Body of pancreas (tissue), 4 donors: ENCODE data around the gene CENPS. TPM values are rescaled to one million over a fixed set of nuclear protein-coding genes. Genes with fewer than 3 reads are reported as not detected.
"Not testable (repeated sequence)": the region's sequence is repeated elsewhere in the genome, so short reads cannot be mapped to it uniquely, and the experiment has no call there.

Source experiments
- ATAC-seq: fragments of 150-250 bp; one replicate; pipeline ENCODE4 v1.9.1; 2016
- DNase-seq, 4 donors: peaks; one replicate each; pipeline ENCODE4 v3.0.0-alpha.2; 2019
- H3K27ac ChIP-seq, 4 donors: fragments of 200-600 bp; sonication (generic); 1 replicate in 3 of 4; 2 replicates in 1 of 4; pipeline versions ENCODE4 v1.5.1 to v1.6.1; 2016 to 2019; ENCODE audit warnings: mild to moderate bottlenecking in 1 of 4, mixed read lengths in 1 of 4, moderate library complexity in 1 of 4
- H3K27me3 ChIP-seq, 2 donors: fragments of 200-600 bp; sonication (generic); one replicate each; pipeline ENCODE4 v1.6.0; 2016; ENCODE audit warnings: mild to moderate bottlenecking in 1 of 2
- H3K36me3 ChIP-seq, 2 donors: fragments of 200-600 bp; sonication (generic); replicated peaks in 1 of 2; 2 replicates each; pipeline ENCODE4 v1.5.1; 2016; ENCODE audit warnings: low read depth in 2 of 2; ENCODE audit not compliant: insufficient read depth in 1 of 2
- H3K4me1 ChIP-seq: fragments of 200-600 bp; sonication (generic); one replicate; pipeline ENCODE4 v1.6.0; 2016
- H3K4me3 ChIP-seq, 2 donors: fragments of 200-600 bp; sonication (generic); 1 replicate in 1 of 2; 2 replicates in 1 of 2; pipeline ENCODE4 v1.5.1; 2016 to 2019
- H3K9me3 ChIP-seq, 3 donors: fragments of 200-600 bp; sonication (generic); 1 replicate in 2 of 3; 2 replicates in 1 of 3; pipeline ENCODE4 v1.5.1; 2016
- CTCF ChIP-seq, 7 experiments: fragments of 450-650 bp in 4 of 7; fragments of 200-600 bp in 3 of 7; sonication (generic) in 3 of 7; IDR thresholded peaks; one replicate each; pipeline ENCODE4 v1.5.1; 2016 to 2019; ENCODE audit warnings: antibody characterized with exemption in 7 of 7
- POLR2A ChIP-seq, 3 donors: fragments of 450-650 bp; IDR thresholded peaks; one replicate each; pipeline ENCODE4 v1.6.1; 2016; ENCODE audit warnings: antibody characterized with exemption in 3 of 3, mild to moderate bottlenecking in 2 of 3
- WGBS, 2 donors: methylation state at CpG; one replicate each; pipeline ENCODE4 v1.1.5; 2017; 5-methylcytosine and 5-hydroxymethylcytosine counted together
- intact Hi-C: fragments of 100-400 bp; cut with DNase I; formaldehyde crosslinking; loops from one replicate; pipeline ENCODE4 v1.15.1; 2023
- total RNA-seq, 2 donors: library from RNA; depleted of rRNA; stranded (reverse); fragments of >200 nt; gene quantifications; one replicate each; pipeline ENCODE4 v1.1.0, GENCODE V29; 2016

The CENPS gene
- total RNA-seq, 2 donors from 2014 or later, result 8.2 to 11.4 TPM

DNA sequence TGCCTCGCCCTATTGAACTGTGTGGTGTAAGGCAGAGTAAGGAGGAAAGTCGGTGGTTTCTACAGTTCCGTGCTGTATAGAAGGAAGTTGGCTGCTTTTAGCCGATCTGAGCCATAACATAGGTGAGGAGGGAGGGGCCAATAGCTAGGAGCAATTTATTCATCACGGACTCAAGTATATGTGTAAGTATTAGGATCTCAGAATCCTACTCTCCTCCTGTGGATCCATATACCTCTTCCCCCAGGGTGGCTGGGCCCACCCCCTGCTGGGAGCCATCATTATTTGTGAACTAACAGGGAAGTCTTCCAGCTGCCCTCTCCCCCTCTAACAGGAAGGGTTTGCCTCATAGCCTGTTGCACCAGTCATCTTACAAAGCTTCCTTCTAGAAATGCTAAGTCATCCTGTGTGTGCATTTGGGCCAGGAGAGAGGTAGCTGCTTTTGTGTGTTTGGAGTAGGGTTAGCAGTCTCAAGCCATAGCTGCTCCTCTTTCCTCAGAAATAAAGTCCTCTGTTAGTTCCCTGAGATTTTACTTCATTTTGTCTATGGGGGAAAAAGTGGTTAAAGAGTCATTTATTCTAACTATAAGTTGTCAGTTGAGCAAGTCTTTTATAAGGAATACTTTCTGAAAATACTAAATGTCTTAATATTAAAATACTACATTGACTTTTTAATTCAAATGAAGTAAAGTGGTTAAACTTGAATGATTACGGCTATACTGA lies 14.9 kb upstream of the CENPS start:
- no peak for ATAC-seq
- peak overlapping the region in 1 of 4 donors; percentile 59 for H3K27ac ChIP-seq
- H3K27me3 ChIP-seq, result no peaks in the 10 kb centered on the region
- WGBS, 2 donors, result 82 to 85% methylated on average over 6 of the region's 6 CpGs
- intact Hi-C loops, result no loop called here
- TF ChIP-seq POLR2A (IDR thresholded peaks at IDR 0.05) (no peak), CTCF (IDR thresholded peaks at IDR 0.05) (no peak)
- no peaks in the 10 kb centered on the region for H3K4me1 ChIP-seq
- no peak overlapping the region for H3K4me3 ChIP-seq
- DNase-seq, result peak in 1 of 4 donors; percentile 45
- H3K36me3 ChIP-seq, result peaks cover 0 to 35% of the 10 kb centered on the region in 2 donors
- no peaks in the 10 kb centered on the region for H3K9me3 ChIP-seq

- 93 to 98% methylated on average over 1 of the region's 1 CpG for WGBS, 2 donors
- H3K4me1 ChIP-seq, intact Hi-C loops, ATAC-seq, DNase-seq, H3K9me3 ChIP-seq, H3K4me3 ChIP-seq, H3K27me3 ChIP-seq, H3K27ac ChIP-seq: not testable (repeated sequence)
- peaks cover 0 to 33% of the 10 kb centered on the region in 2 donors for H3K36me3 ChIP-seq
Observed at GRCh38 chr1:10415967-10416366, 14.3 kb upstream of the CENPS start.

GRCh38 chr1:10418741-10419140 lies 11.5 kb upstream of the CENPS start:
- DNase-seq, H3K9me3 ChIP-seq, H3K4me3 ChIP-seq, H3K27me3 ChIP-seq, H3K27ac ChIP-seq, ATAC-seq, H3K4me1 ChIP-seq, intact Hi-C loops: not testable (repeated sequence)
- 90 to 93% methylated on average over 8 of the region's 8 CpGs for WGBS, 2 donors
- peaks cover 0 to 20% of the 10 kb centered on the region in 2 donors for H3K36me3 ChIP-seq

- WGBS, 2 donors, result 95 to 98% methylated on average over 8 to 15 of the region's 15 CpGs
- DNase-seq, result no peak
- TF ChIP-seq POLR2A (IDR thresholded peaks at IDR 0.05), result no peak
- TF ChIP-seq CTCF (IDR thresholded peaks at IDR 0.05), result no peak
- Histone ChIP-seq H3K4me3 (no peak overlapping the region), H3K4me1 (no peaks in the 10 kb centered on the region), H3K27me3 (no peaks in the 10 kb centered on the region), H3K36me3 (peaks cover 0 to 20% of the 10 kb centered on the region in 2 donors), H3K9me3 (no peaks in the 10 kb centered on the region), H3K27ac (no peak overlapping the region)
- no peak for ATAC-seq
- intact Hi-C loops, result no loop called here
Observed at GRCh38 chr1:10419351-10419750, 10.9 kb upstream of the CENPS start.

DNA sequence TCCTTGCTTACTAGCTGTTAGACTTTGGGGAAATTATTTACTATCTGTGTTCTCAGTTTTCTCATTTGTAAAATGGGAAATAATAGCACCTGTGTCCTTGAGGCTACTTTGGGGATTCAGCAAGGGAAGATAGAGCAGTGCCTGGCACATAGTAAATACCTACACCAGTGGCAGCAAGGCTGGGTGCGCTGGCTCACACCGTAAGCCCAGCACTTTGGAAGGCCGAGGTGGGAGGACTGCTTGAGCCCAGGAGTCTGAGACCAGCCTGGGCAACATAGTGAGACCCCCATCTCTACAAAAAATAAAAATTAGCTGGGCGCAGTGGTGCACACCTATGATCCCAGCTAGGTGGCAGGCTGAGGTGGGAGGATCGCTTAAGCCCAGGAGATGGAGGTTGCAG lies 8.6 kb upstream of the CENPS start:
- DNase-seq (no peak), ATAC-seq (no peak)
- H3K4me1 ChIP-seq, result no peaks in the 10 kb centered on the region
- intact Hi-C loops, result loop anchor here (10.0 kb wide), 1 partner anchor 547 kb away; no protein-coding TSS in a partner anchor
- peaks cover 0 to 20% of the 10 kb centered on the region in 2 donors for H3K36me3 ChIP-seq
- H3K27me3 ChIP-seq, result no peaks in the 10 kb centered on the region
- H3K9me3 ChIP-seq, result no peaks in the 10 kb centered on the region
- no peak overlapping the region for H3K4me3 ChIP-seq
- no peak for TF ChIP-seq CTCF (IDR thresholded peaks at IDR 0.05)
- no peak for TF ChIP-seq POLR2A (IDR thresholded peaks at IDR 0.05)
- H3K27ac ChIP-seq, result no peak overlapping the region
- WGBS, 2 donors, result 94 to 100% methylated on average over 3 to 5 of the region's 5 CpGs

GRCh38 chr1:10424034-10424433 lies 6.2 kb upstream of the CENPS start:
- no peaks in the 10 kb centered on the region for H3K27me3 ChIP-seq
- no peak overlapping the region for H3K4me3 ChIP-seq
- TF ChIP-seq CTCF (IDR thresholded peaks at IDR 0.05), result no peak
- TF ChIP-seq POLR2A (IDR thresholded peaks at IDR 0.05), result no peak
- WGBS, 2 donors, result 58 to 64% methylated on average over 4 to 9 of the region's 9 CpGs
- ATAC-seq (no peak), DNase-seq (peak in 3 of 4 donors; percentile 17 to 23 (median 20))
- H3K36me3 ChIP-seq, result peaks cover 0 to 9% of the 10 kb centered on the region in 2 donors
- no peaks in the 10 kb centered on the region for H3K9me3 ChIP-seq
- intact Hi-C loops, result loop anchor here (10.0 kb wide), 1 partner anchor 549 kb away; no protein-coding TSS in a partner anchor
- H3K27ac ChIP-seq, result no peak overlapping the region
- peaks cover 4% of the 10 kb centered on the region for H3K4me1 ChIP-seq
